GM12872 (cell line): ENCODE measurements around the gene PKLR.

Experiments used
- CTCF ChIP-seq: IDR thresholded peaks from 3 replicates; pipeline ENCODE4 v1.5.1; 2011; ENCODE audit warnings: low read depth, mild to moderate bottlenecking, low read length, moderate library complexity; ENCODE audit not compliant: insufficient read depth

Gene PKLR

GRCh38 chr1:155286544-155286943 is 14.7 kb downstream of the PKLR start:
- TF ChIP-seq CTCF: no peak

- TF ChIP-seq CTCF: no peak
Measured at GRCh38 chr1:155285631-155286044, 15.6 kb downstream of the PKLR start.

GRCh38 chr1:155285063-155285462 is 16.2 kb downstream of the PKLR start:
- TF ChIP-seq CTCF: no peak

GRCh38 chr1:155284476-155284875 is 16.8 kb downstream of the PKLR start:
- TF ChIP-seq CTCF: no peak

- TF ChIP-seq CTCF: no peak
Measured at GRCh38 chr1:155282488-155283091, 18.6 kb downstream of the PKLR start.

GRCh38 chr1:155279268-155279667 is 22.0 kb downstream of the PKLR start:
- TF ChIP-seq CTCF: no peak

GRCh38 chr1:155278689-155279160 is 22.5 kb downstream of the PKLR start:
- TF ChIP-seq CTCF: no peak
